NB4 (cell line): ENCODE data around the gene D2HGDH.

Experiments
- DNase-seq: peaks from one replicate; pipeline ENCODE4 v3.0.0; 2010; ENCODE audit warnings: low read depth
- H3K4me3 ChIP-seq: one replicate; pipeline ENCODE4 v1.5.1; 2011; ENCODE audit warnings: mild to moderate bottlenecking, low read depth, low read length, moderate library complexity
- CTCF ChIP-seq: IDR thresholded peaks from one replicate; pipeline ENCODE4 v1.5.1; 2012; ENCODE audit warnings: low read depth, low read length
- MYC ChIP-seq: IDR thresholded peaks from 2 replicates; pipeline ENCODE4 v1.6.1; 2011; ENCODE audit warnings: low read depth, low read length
- POLR2A ChIP-seq: IDR thresholded peaks from 2 replicates; pipeline ENCODE4 v1.6.1; 2011; ENCODE audit warnings: mild to moderate bottlenecking; ENCODE audit not compliant: insufficient read length; ENCODE audit errors: extremely low read depth
- TF ChIP-seq, protein P1 (sequence below): IDR thresholded peaks from 2 replicates; pipeline ENCODE4 v1.6.1; 2011; ENCODE audit warnings: low read depth, low read length

The D2HGDH gene

GRCh38 chr2:241721852-241722251 is 12.6 kb upstream of the D2HGDH start:
- TF ChIP-seq POLR2A (no peak), MYC (no peak), CTCF (no peak)
- TF ChIP-seq, protein P1, sequence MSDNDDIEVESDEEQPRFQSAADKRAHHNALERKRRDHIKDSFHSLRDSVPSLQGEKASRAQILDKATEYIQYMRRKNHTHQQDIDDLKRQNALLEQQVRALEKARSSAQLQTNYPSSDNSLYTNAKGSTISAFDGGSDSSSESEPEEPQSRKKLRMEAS: no peak
- H3K4me3 ChIP-seq: no peak overlapping the region
- DNase-seq: no peak

DNA sequence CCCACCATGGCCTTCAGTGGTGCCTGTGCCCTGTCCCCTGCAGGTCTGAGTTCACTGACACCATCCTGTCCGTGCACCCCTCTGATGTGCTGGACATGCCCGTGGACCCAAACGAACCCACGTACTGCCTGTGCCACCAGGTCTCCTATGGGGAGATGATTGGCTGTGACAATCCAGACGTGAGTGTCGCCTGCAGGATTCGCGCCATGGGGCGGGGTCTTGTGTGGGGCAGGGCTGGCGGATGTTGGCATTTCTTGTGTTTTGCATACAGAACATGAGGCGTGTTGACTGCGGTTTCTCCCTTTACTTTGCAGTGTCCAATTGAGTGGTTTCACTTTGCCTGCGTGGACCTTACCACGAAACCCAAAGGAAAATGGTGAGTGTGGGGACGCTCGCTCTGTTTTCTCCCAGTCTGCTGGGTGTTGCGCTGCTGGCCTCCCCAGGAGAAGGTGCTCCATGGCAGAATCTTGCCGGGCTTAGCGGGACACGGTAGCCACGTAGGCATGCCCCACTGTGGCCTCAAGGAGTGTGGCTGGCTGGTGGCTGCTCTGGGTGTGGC is 11.5 kb upstream of the D2HGDH start:
- TF ChIP-seq MYC (no peak), CTCF (no peak), POLR2A (no peak)
- TF ChIP-seq, protein P1: no peak
- DNase-seq: no peak
- H3K4me3 ChIP-seq: no peak overlapping the region

GRCh38 chr2:241724259-241724974 is 10.0 kb upstream of the D2HGDH start:
- peak; percentile 20 for TF ChIP-seq CTCF
- TF ChIP-seq, protein P1: peak; percentile 35; the same call in 1 of the 2 replicates
- TF ChIP-seq POLR2A: no peak
- H3K4me3 ChIP-seq: no peak overlapping the region
- peak; percentile 35 for DNase-seq

GRCh38 chr2:241724975-241725870 is 9.2 kb upstream of the D2HGDH start:
- TF ChIP-seq POLR2A (no peak), CTCF (no peak), MYC (no peak)
- TF ChIP-seq, protein P1: no peak
- no peak overlapping the region for H3K4me3 ChIP-seq
- DNase-seq: peak; percentile 40

GRCh38 chr2:241726459-241726858 is 8.0 kb upstream of the D2HGDH start:
- no peak for DNase-seq
- H3K4me3 ChIP-seq: no peak overlapping the region
- TF ChIP-seq POLR2A (no peak), CTCF (no peak), MYC (no peak)
- TF ChIP-seq, protein P1: no peak
